Measurements from ENCODE around the gene MORN4.
A peak's percentile ranks its signal among the peaks of the same experiment; 100 is the strongest.
"Not testable (repeated sequence)": the region's sequence is repeated elsewhere in the genome, so short reads cannot be mapped to it uniquely, and the experiment has no call there.

MORN4 gene

GRCh38 chr10:97632949-97633884, at the start of gene MORN4:
Gene MORN4, minus strand, starts transcription at chr10:97633500. Its CDS starts 13,847 bp downstream, at chr10:97619653.
- DNase-seq (ENCODE audit: low read depth): no peak

- DNase-seq (ENCODE audit: low read depth): no peak
Measured at GRCh38 chr10:97682042-97682441, 48.7 kb upstream of the MORN4 start.

GRCh38 chr10:97679594-97679993, 46.3 kb upstream of the MORN4 start:
- no peak for DNase-seq (ENCODE audit: low read depth)

- no peak for DNase-seq (ENCODE audit: low read depth)
Measured at GRCh38 chr10:97676770-97677581, 43.7 kb upstream of the MORN4 start.

GRCh38 chr10:97675222-97675621, 41.9 kb upstream of the MORN4 start:
- no peak for DNase-seq (ENCODE audit: low read depth)

GRCh38 chr10:97673736-97674525, 40.6 kb upstream of the MORN4 start:
- no peak for DNase-seq (ENCODE audit: low read depth)

- DNase-seq (ENCODE audit: low read depth): no peak
Measured at GRCh38 chr10:97669571-97669970, 36.3 kb upstream of the MORN4 start.

- DNase-seq (ENCODE audit: low read depth): no peak
Measured at GRCh38 chr10:97667463-97667862, 34.2 kb upstream of the MORN4 start.

GRCh38 chr10:97666992-97667391, 33.7 kb upstream of the MORN4 start:
- DNase-seq (ENCODE audit: low read depth): no peak

- DNase-seq (ENCODE audit: low read depth): no peak
Measured at GRCh38 chr10:97664282-97664850, 31.1 kb upstream of the MORN4 start.

- DNase-seq (ENCODE audit: low read depth): no peak
Measured at GRCh38 chr10:97659589-97659988, 26.3 kb upstream of the MORN4 start.

- no peak for DNase-seq (ENCODE audit: low read depth)
Measured at GRCh38 chr10:97656777-97657176, 23.5 kb upstream of the MORN4 start.

- no peak for DNase-seq (ENCODE audit: low read depth)
Measured at GRCh38 chr10:97651773-97652172, 18.5 kb upstream of the MORN4 start.

- no peak for DNase-seq (ENCODE audit: low read depth)
Measured at GRCh38 chr10:97650726-97651125, 17.4 kb upstream of the MORN4 start.

GRCh38 chr10:97649405-97649750, 16.1 kb upstream of the MORN4 start:
- not testable (repeated sequence) for DNase-seq (ENCODE audit: low read depth)

GRCh38 chr10:97648562-97649404, 15.5 kb upstream of the MORN4 start:
- DNase-seq (ENCODE audit: low read depth): peak; percentile 72

- no peak for DNase-seq (ENCODE audit: low read depth)
Measured at GRCh38 chr10:97647556-97647955, 14.3 kb upstream of the MORN4 start.

- DNase-seq (ENCODE audit: low read depth): no peak
Measured at GRCh38 chr10:97644936-97645335, 11.6 kb upstream of the MORN4 start.

GRCh38 chr10:97643441-97643985, 10.2 kb upstream of the MORN4 start:
- DNase-seq (ENCODE audit: low read depth): no peak

GRCh38 chr10:97642471-97643159, 9.3 kb upstream of the MORN4 start:
- DNase-seq (ENCODE audit: low read depth): not testable (repeated sequence)
